ENCODE measurements around the gene GNPDA1.

Gene GNPDA1

GRCh38 chr5:141966963-141967333 lies 45.9 kb downstream of the GNPDA1 start:
- no peak overlapping the region for H3K4me3 ChIP-seq (ENCODE audit: insufficient read depth, low read depth, low read length)
- H3K36me3 ChIP-seq (ENCODE audit: control insufficient read depth, insufficient read depth, low read length), result no peaks in the 10 kb centered on the region
- no peak overlapping the region for H3K27ac ChIP-seq (ENCODE audit: insufficient read depth, low read depth, low read length, poor library complexity, severe bottlenecking)
- no peaks in the 10 kb centered on the region for H3K9me3 ChIP-seq (ENCODE audit: control insufficient read depth, low read length)
- no peaks in the 10 kb centered on the region for H3K27me3 ChIP-seq (ENCODE audit: control insufficient read depth, insufficient read depth, low read length, poor library complexity, severe bottlenecking)
- WGBS, 2 experiments, result 100% methylated on average over 2 of the region's 2 CpGs
- peaks cover 3% of the 10 kb centered on the region for H3K4me1 ChIP-seq (ENCODE audit: control insufficient read depth, insufficient read depth, low read length)

GRCh38 chr5:141966275-141966962 lies 46.4 kb downstream of the GNPDA1 start:
- Histone ChIP-seq H3K27me3 (ENCODE audit: control insufficient read depth, insufficient read depth, low read length, poor library complexity, severe bottlenecking) (no peaks in the 10 kb centered on the region), H3K4me3 (ENCODE audit: insufficient read depth, low read depth, low read length) (no peak overlapping the region), H3K36me3 (ENCODE audit: control insufficient read depth, insufficient read depth, low read length) (no peaks in the 10 kb centered on the region), H3K9me3 (ENCODE audit: control insufficient read depth, low read length) (no peaks in the 10 kb centered on the region), H3K4me1 (ENCODE audit: control insufficient read depth, insufficient read depth, low read length) (peaks cover 3% of the 10 kb centered on the region), H3K27ac (ENCODE audit: insufficient read depth, low read depth, low read length, poor library complexity, severe bottlenecking) (no peak overlapping the region)
- WGBS, 2 experiments, result 88 to 91% methylated on average over 4 of the region's 4 CpGs

GRCh38 chr5:141965071-141965470 lies 47.8 kb downstream of the GNPDA1 start:
- H3K4me1 ChIP-seq (ENCODE audit: control insufficient read depth, insufficient read depth, low read length), result peaks cover 7% of the 10 kb centered on the region
- no peak overlapping the region for H3K4me3 ChIP-seq (ENCODE audit: insufficient read depth, low read depth, low read length)
- no peak overlapping the region for H3K27ac ChIP-seq (ENCODE audit: insufficient read depth, low read depth, low read length, poor library complexity, severe bottlenecking)
- WGBS, 2 experiments, result 70 to 72% methylated on average over 7 of the region's 7 CpGs
- H3K27me3 ChIP-seq (ENCODE audit: control insufficient read depth, insufficient read depth, low read length, poor library complexity, severe bottlenecking), result no peaks in the 10 kb centered on the region
- H3K9me3 ChIP-seq (ENCODE audit: control insufficient read depth, low read length), result no peaks in the 10 kb centered on the region
- H3K36me3 ChIP-seq (ENCODE audit: control insufficient read depth, insufficient read depth, low read length), result no peaks in the 10 kb centered on the region

- Histone ChIP-seq H3K27me3 (ENCODE audit: control insufficient read depth, insufficient read depth, low read length, poor library complexity, severe bottlenecking) (no peaks in the 10 kb centered on the region), H3K27ac (ENCODE audit: insufficient read depth, low read depth, low read length, poor library complexity, severe bottlenecking) (no peak overlapping the region), H3K4me3 (ENCODE audit: insufficient read depth, low read depth, low read length) (no peak overlapping the region), H3K9me3 (ENCODE audit: control insufficient read depth, low read length) (no peaks in the 10 kb centered on the region), H3K36me3 (ENCODE audit: control insufficient read depth, insufficient read depth, low read length) (no peaks in the 10 kb centered on the region), H3K4me1 (ENCODE audit: control insufficient read depth, insufficient read depth, low read length) (peaks cover 8% of the 10 kb centered on the region)
- 90 to 92% methylated on average over 3 of the region's 3 CpGs for WGBS, 2 experiments
Measured at GRCh38 chr5:141963701-141964100, 49.1 kb downstream of the GNPDA1 start.

GRCh38 chr5:141961466-141961865 lies 51.4 kb downstream of the GNPDA1 start:
- Histone ChIP-seq H3K4me3 (ENCODE audit: insufficient read depth, low read depth, low read length) (no peak overlapping the region), H3K9me3 (ENCODE audit: control insufficient read depth, low read length) (no peaks in the 10 kb centered on the region), H3K36me3 (ENCODE audit: control insufficient read depth, insufficient read depth, low read length) (no peaks in the 10 kb centered on the region), H3K4me1 (ENCODE audit: control insufficient read depth, insufficient read depth, low read length) (peaks cover 8% of the 10 kb centered on the region), H3K27ac (ENCODE audit: insufficient read depth, low read depth, low read length, poor library complexity, severe bottlenecking) (no peak overlapping the region), H3K27me3 (ENCODE audit: control insufficient read depth, insufficient read depth, low read length, poor library complexity, severe bottlenecking) (no peaks in the 10 kb centered on the region)
- 88% methylated on average over 3 of the region's 3 CpGs for WGBS, 2 experiments

- Histone ChIP-seq H3K4me1 (ENCODE audit: control insufficient read depth, insufficient read depth, low read length) (peaks cover 8% of the 10 kb centered on the region), H3K4me3 (ENCODE audit: insufficient read depth, low read depth, low read length) (no peak overlapping the region), H3K9me3 (ENCODE audit: control insufficient read depth, low read length) (no peaks in the 10 kb centered on the region), H3K27ac (ENCODE audit: insufficient read depth, low read depth, low read length, poor library complexity, severe bottlenecking) (no peak overlapping the region), H3K36me3 (ENCODE audit: control insufficient read depth, insufficient read depth, low read length) (no peaks in the 10 kb centered on the region), H3K27me3 (ENCODE audit: control insufficient read depth, insufficient read depth, low read length, poor library complexity, severe bottlenecking) (no peaks in the 10 kb centered on the region)
- 31 to 35% methylated on average over 13 of the region's 14 CpGs for WGBS, 2 experiments
Measured at GRCh38 chr5:141960449-141961323, 52.1 kb downstream of the GNPDA1 start.

DNA sequence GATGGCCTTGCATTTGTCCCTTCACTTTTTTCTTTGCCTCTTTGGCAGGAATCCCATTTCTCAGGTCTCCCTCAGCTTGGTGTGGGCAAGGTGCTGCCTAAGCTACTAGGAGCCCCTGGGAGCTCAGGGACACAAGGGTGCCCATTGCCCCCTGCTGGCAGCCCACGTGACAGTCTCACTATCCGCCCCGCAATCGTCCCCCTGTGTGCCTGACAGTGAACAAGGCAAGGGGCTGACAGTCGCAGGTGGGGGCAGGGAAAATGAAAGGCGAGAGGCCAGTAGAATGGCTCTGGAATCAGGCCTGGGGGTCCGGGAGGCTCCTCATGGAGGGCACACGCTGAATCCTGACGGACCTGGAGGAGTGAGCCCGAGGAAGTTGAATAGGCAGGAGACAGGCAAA lies 52.8 kb downstream of the GNPDA1 start:
- H3K4me1 ChIP-seq (ENCODE audit: control insufficient read depth, insufficient read depth, low read length), result peaks cover 8% of the 10 kb centered on the region
- no peaks in the 10 kb centered on the region for H3K27me3 ChIP-seq (ENCODE audit: control insufficient read depth, insufficient read depth, low read length, poor library complexity, severe bottlenecking)
- no peaks in the 10 kb centered on the region for H3K36me3 ChIP-seq (ENCODE audit: control insufficient read depth, insufficient read depth, low read length)
- 60 to 64% methylated on average over 10 of the region's 10 CpGs for WGBS, 2 experiments
- no peaks in the 10 kb centered on the region for H3K9me3 ChIP-seq (ENCODE audit: control insufficient read depth, low read length)
- no peak overlapping the region for H3K4me3 ChIP-seq (ENCODE audit: insufficient read depth, low read depth, low read length)
- no peak overlapping the region for H3K27ac ChIP-seq (ENCODE audit: insufficient read depth, low read depth, low read length, poor library complexity, severe bottlenecking)

DNA sequence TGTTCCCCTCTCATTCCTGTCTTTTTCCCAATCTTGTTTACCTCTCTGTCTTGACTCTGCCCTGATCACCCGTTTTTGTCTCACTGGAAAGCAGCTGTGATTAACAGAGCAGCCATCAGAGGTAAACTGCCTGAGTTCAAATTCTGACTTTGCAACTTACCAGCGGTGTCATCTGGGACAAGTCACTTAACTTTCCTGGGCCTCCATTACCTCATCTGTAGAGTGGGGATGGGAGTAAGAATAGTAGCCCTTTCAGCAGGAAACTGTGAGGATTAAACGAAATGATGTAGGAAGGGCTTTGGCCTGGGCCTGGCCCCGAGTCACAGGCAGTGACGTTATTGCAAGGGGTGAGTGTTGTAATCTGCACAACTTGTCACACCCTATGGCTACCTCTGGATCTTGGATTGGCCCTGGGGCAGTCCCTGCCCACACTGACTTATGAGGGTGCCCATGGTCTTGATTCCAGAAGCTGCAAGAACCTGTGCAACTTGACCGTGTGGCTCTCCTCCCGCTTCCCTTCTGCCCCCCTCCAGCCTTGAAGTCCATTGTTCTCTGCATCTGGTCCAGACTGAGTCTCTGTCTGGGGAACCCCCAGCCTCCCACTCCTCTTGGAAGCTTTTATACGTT lies 54.2 kb downstream of the GNPDA1 start:
- no peaks in the 10 kb centered on the region for H3K9me3 ChIP-seq (ENCODE audit: control insufficient read depth, low read length)
- 85 to 86% methylated on average over 8 of the region's 8 CpGs for WGBS, 2 experiments
- H3K27me3 ChIP-seq (ENCODE audit: control insufficient read depth, insufficient read depth, low read length, poor library complexity, severe bottlenecking), result no peaks in the 10 kb centered on the region
- H3K4me1 ChIP-seq (ENCODE audit: control insufficient read depth, insufficient read depth, low read length), result peaks cover 8% of the 10 kb centered on the region
- no peak overlapping the region for H3K27ac ChIP-seq (ENCODE audit: insufficient read depth, low read depth, low read length, poor library complexity, severe bottlenecking)
- no peak overlapping the region for H3K4me3 ChIP-seq (ENCODE audit: insufficient read depth, low read depth, low read length)
- no peaks in the 10 kb centered on the region for H3K36me3 ChIP-seq (ENCODE audit: control insufficient read depth, insufficient read depth, low read length)

GRCh38 chr5:141958113-141958512 lies 54.7 kb downstream of the GNPDA1 start, which contains the start of gene PCDH12:
Gene PCDH12, minus strand, starts transcription at chr5:141958202. Its CDS starts 351 bp downstream, at chr5:141957851.
- no peak within 1 kb of the TSS for H3K27ac ChIP-seq (ENCODE audit: insufficient read depth, low read depth, low read length, poor library complexity, severe bottlenecking)
- H3K27me3 ChIP-seq (ENCODE audit: control insufficient read depth, insufficient read depth, low read length, poor library complexity, severe bottlenecking), result no peaks in the 10 kb centered on the region
- 63 to 67% methylated on average over 7 of the region's 7 CpGs for WGBS, 2 experiments

GRCh38 chr5:141957367-141957996 lies 55.3 kb downstream of the GNPDA1 start:
- 90 to 93% methylated on average over 16 of the region's 16 CpGs for WGBS, 2 experiments
- no peak overlapping the region for H3K27ac ChIP-seq (ENCODE audit: insufficient read depth, low read depth, low read length, poor library complexity, severe bottlenecking)
- H3K4me1 ChIP-seq (ENCODE audit: control insufficient read depth, insufficient read depth, low read length), result peaks cover 8% of the 10 kb centered on the region

More at GRCh38 chr5:141958113-141958512, 54.7 kb downstream of the GNPDA1 start, which contains the start of gene PCDH12:
- Histone ChIP-seq H3K4me3 (ENCODE audit: insufficient read depth, low read depth, low read length) (no peak within 1 kb of the TSS), H3K4me1 (ENCODE audit: control insufficient read depth, insufficient read depth, low read length) (peaks cover 8% of the 10 kb centered on the region), H3K36me3 (ENCODE audit: control insufficient read depth, insufficient read depth, low read length) (no peaks in the 10 kb centered on the region), H3K9me3 (ENCODE audit: control insufficient read depth, low read length) (no peaks in the 10 kb centered on the region)

More at GRCh38 chr5:141957367-141957996, 55.3 kb downstream of the GNPDA1 start:
- Histone ChIP-seq H3K36me3 (ENCODE audit: control insufficient read depth, insufficient read depth, low read length) (no peaks in the 10 kb centered on the region), H3K27me3 (ENCODE audit: control insufficient read depth, insufficient read depth, low read length, poor library complexity, severe bottlenecking) (no peaks in the 10 kb centered on the region), H3K9me3 (ENCODE audit: control insufficient read depth, low read length) (no peaks in the 10 kb centered on the region), H3K4me3 (ENCODE audit: insufficient read depth, low read depth, low read length) (no peak overlapping the region)
